Stimulated activated memory B cell treated with anti-CD40 and anti-IgM and Interleukin-4, amounts not matched to agents 10 μg/mL and 1 μg/mL and 100 μg/mL, for 72 hours (primary cell): ENCODE data around the gene CEP135.
"Not testable (repeated sequence)": the region's sequence is repeated elsewhere in the genome, so short reads cannot be mapped to it uniquely, and the experiment has no call there.

Source experiments
- ATAC-seq: fragments of 150-1000 bp; cut with Tn5 transposase; 2 replicates; pipeline ENCODE4 v1.10.0; 2021
- H3K27ac Mint-ChIP-seq: one replicate; pipeline ENCODE4 v1.8.0; 2022; ENCODE audit warnings: mild to moderate bottlenecking, mixed read lengths
- H3K27me3 Mint-ChIP-seq: one replicate; pipeline ENCODE4 v1.8.0; 2022; ENCODE audit warnings: mixed read lengths
- H3K36me3 Mint-ChIP-seq: one replicate; pipeline ENCODE4 v1.8.0; 2022; ENCODE audit warnings: mixed read lengths
- H3K4me1 Mint-ChIP-seq: one replicate; pipeline ENCODE4 v1.8.0; 2022; ENCODE audit warnings: mixed read lengths
- H3K4me3 Mint-ChIP-seq: one replicate; pipeline ENCODE4 v1.8.0; 2022; ENCODE audit warnings: mild to moderate bottlenecking, moderate library complexity, mixed read lengths
- H3K9me3 Mint-ChIP-seq: one replicate; pipeline ENCODE4 v1.8.0; 2022; ENCODE audit warnings: mixed read lengths

Gene CEP135

DNA sequence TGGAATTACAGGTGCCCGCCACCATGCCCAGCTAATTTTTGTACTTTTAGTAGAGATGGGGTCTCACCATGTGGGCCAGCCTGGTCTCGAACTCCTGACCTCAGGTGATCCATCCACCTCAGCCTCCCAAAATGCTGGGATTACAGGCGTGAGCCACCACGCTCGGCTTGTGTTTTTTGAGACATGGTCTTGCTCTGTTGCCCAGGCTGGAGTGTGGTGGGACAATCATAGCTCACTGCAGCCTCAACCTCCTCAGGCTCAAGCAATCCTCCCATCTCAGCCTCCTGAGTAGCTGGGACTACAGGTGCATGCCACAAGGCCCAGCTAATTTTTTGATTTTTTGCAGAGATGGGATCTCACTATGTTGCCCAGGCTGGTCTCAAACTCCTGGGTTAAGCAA lies 17.6 kb downstream of the CEP135 start:
- not testable (repeated sequence) for H3K9me3 Mint-ChIP-seq, ATAC-seq, H3K27ac Mint-ChIP-seq, H3K4me3 Mint-ChIP-seq, H3K4me1 Mint-ChIP-seq, H3K27me3 Mint-ChIP-seq
- peaks cover 60% of the 10 kb centered on the region for H3K36me3 Mint-ChIP-seq

DNA sequence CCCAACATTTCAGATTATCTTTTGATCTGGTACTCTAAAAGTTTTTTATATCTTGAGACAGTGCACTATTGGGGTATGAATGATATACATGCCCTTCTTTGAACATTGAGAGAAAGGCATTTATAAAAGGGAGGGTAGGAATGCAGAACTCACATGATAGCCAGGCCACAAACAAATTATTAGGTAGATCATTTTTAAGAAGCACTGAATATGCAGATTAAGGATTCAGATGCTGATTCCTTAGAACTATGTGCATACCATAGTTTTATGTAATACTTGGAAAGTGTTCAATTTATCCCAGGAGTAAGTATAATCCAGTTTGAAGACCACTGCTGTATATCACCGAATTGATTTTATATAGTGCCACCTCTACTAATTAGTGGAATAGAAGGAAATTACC lies 18.6 kb downstream of the CEP135 start:
- ATAC-seq, result no peak
- H3K27me3 Mint-ChIP-seq, result no peaks in the 10 kb centered on the region
- peaks cover 5% of the 10 kb centered on the region for H3K4me1 Mint-ChIP-seq
- no peaks in the 10 kb centered on the region for H3K9me3 Mint-ChIP-seq
- H3K4me3 Mint-ChIP-seq, result no peak overlapping the region
- H3K36me3 Mint-ChIP-seq, result peaks cover 56% of the 10 kb centered on the region
- H3K27ac Mint-ChIP-seq, result no peak overlapping the region

DNA sequence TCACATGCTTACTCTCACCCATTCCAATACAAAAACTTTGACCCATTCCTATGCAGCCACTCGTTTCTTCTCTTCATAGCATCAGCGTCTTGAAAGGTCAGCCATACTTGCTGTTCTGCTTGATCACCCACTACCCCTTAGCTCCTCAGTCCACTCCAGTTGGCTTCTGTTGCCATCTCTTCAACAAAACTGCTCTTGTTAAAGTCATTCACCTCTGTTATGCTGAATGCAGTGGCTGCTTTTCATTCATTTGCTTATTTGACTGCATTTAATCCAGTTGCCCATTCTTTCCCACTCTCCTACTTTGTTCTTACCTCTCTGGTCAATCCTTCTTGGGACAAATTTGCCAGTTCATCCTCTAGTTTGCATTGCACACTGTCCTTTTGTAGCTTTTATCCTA lies 24.9 kb downstream of the CEP135 start:
- H3K4me3 Mint-ChIP-seq, result no peak overlapping the region
- H3K36me3 Mint-ChIP-seq, result peaks cover 52% of the 10 kb centered on the region

DNA sequence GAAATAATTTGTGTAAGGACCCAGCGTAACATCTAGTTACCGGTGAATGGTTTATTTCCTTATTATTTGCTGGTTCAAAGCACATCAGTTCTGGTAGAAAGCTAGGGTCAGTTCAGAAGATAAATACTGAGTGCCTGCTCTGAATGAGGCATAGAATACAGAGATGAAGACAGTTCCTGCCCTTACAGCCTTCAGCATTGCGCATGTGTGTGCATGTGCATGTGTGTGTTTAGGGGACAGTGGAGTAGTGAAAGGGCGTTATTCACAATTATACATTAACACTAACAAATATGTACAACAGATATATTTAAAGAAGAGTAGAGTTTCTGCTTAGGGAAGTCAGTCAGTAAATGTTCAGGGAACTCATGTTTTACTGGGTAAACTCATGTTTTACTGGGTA lies 29.1 kb downstream of the CEP135 start:
- peaks cover 34% of the 10 kb centered on the region for H3K4me1 Mint-ChIP-seq
- H3K27me3 Mint-ChIP-seq, result no peaks in the 10 kb centered on the region
- peaks cover 54% of the 10 kb centered on the region for H3K36me3 Mint-ChIP-seq
- no peaks in the 10 kb centered on the region for H3K9me3 Mint-ChIP-seq
- H3K4me3 Mint-ChIP-seq, result no peak overlapping the region
- no peak overlapping the region for H3K27ac Mint-ChIP-seq
- ATAC-seq, result no peak

More for the DNA sequence above, 24.9 kb downstream of the CEP135 start:
- ATAC-seq, result no peak
- Mint-ChIP-seq H3K27ac (no peak overlapping the region), H3K4me1 (no peaks in the 10 kb centered on the region), H3K27me3 (no peaks in the 10 kb centered on the region), H3K9me3 (no peaks in the 10 kb centered on the region)

DNA sequence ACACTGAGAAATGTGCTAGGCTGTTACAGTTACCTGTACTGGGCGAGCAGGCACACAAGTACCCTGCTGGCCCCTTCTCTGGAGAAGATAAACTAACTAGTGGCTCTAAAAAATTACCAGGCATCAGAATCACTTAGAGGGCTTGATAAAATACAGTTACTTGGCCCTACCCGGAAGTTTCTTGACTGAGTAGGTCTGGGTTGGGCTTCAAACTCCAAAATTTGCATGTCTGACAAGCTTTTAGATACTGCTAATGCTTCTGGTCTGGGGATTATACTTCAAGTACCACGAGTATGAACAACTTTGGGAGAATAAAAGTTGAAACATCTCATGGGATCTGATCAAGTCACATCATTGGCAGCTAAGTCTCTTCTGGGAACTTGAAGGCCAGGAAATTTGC lies 30.8 kb downstream of the CEP135 start:
- peak overlapping the region; percentile 35 for H3K4me3 Mint-ChIP-seq
- peaks cover 34% of the 10 kb centered on the region for H3K4me1 Mint-ChIP-seq
- peak overlapping the region; percentile 88 for H3K27ac Mint-ChIP-seq
- no peaks in the 10 kb centered on the region for H3K27me3 Mint-ChIP-seq
- H3K36me3 Mint-ChIP-seq, result peaks cover 58% of the 10 kb centered on the region
- H3K9me3 Mint-ChIP-seq, result no peaks in the 10 kb centered on the region
- ATAC-seq, result peak; percentile 72

DNA sequence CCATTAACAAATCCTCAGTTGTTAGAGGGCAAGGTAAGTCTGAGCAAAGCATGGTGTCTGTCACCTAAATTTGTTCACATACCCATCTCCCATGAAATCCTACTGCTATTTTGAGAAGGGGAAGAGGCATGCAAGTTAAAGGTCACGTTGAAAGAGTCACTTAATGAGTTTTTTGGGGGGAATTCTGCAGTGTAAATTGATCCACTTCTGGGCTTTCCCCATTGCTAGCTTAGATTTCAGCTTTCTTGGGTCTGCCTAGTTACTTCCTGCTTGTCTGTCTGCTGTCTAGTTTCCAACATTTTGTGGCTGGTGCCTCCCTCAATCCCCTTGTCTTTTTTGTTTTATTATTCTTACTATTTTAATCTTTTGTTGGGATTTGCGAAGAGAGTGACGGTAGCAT lies 32.0 kb downstream of the CEP135 start:
- Mint-ChIP-seq H3K36me3 (peaks cover 56% of the 10 kb centered on the region), H3K4me1 (peaks cover 34% of the 10 kb centered on the region), H3K27me3 (no peaks in the 10 kb centered on the region), H3K27ac (peak overlapping the region; percentile 88), H3K4me3 (peak overlapping the region; percentile 27), H3K9me3 (no peaks in the 10 kb centered on the region)
- ATAC-seq, result peak; percentile 71

DNA sequence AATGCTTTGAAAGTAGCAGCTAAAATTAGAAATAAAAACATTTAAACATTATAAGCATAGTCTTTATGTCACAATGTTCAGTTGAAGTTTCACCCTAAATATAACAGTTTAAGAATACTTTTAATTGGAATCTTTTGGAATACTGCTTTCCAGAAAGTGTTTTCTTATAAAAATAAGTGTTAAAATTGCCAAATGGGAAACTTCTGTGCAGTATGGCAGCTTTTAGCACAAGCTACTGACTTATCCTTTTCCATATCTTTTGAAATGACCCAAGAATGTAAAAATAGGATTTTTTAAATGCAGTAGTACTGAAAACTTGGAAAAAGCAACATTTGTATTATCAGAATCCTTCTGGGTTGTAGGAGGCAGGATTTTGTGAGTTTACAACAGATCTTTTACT lies 34.2 kb downstream of the CEP135 start:
- Mint-ChIP-seq H3K27ac (no peak overlapping the region), H3K9me3 (no peaks in the 10 kb centered on the region), H3K36me3 (peaks cover 52% of the 10 kb centered on the region), H3K4me1 (peaks cover 34% of the 10 kb centered on the region), H3K4me3 (no peak overlapping the region), H3K27me3 (no peaks in the 10 kb centered on the region)
- ATAC-seq, result no peak

DNA sequence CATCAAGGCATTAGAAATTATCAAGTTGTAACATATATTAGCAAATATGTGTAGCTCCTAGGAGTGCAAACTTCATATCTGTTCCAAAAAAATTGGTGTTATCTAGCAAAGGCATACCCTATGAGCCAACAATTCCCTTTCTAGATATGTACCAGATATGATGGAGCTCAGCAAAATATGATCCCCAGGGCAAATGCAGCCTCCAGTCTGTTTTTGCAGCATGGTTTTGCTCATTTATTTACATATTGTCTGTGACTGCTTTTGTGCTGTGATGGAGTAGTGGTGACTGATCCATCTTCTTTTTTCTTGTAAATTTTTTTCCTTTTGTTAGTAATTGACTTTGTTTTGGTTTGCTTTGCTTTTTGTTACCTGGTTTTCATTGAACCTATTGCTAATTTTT lies 41.0 kb downstream of the CEP135 start:
- no peak overlapping the region for H3K4me3 Mint-ChIP-seq
- H3K4me1 Mint-ChIP-seq, result peaks cover 41% of the 10 kb centered on the region
- ATAC-seq, result no peak
- H3K9me3 Mint-ChIP-seq, result no peaks in the 10 kb centered on the region
- peaks cover 52% of the 10 kb centered on the region for H3K36me3 Mint-ChIP-seq
- no peak overlapping the region for H3K27ac Mint-ChIP-seq
- no peaks in the 10 kb centered on the region for H3K27me3 Mint-ChIP-seq

DNA sequence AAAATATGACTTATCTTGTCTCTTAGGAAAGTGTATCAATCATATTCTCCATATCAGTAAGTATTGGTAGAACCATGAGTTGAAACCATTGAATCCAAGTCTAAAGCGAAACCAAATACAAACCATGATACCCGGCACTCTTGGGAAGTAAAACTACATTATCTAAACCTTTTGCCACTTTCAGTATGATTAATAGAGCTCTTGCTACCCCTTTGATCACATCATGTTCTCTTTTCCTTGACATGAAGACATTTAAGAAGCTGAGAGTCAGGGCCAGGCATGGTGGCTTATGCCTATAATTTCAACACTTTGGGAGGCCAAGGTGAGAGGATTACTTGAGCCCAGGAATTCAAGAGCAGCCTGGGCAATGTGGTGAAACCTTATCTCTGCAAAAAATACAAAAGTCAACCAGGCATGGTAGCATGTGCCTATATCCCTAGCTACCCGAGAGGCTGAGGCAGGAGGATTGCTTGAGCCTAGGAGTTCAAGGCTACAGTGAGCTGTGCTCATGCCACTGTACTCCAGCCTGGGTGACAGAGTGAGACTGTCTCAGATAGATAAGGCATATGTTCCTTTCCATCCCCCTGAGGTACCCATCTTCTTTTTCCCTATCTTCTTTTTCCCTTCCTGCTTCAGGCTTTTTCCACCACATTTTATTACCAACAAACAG lies 45.4 kb downstream of the CEP135 start:
- H3K9me3 Mint-ChIP-seq, result no peaks in the 10 kb centered on the region
- H3K4me3 Mint-ChIP-seq, result no peak overlapping the region
- peak overlapping the region; percentile 84 for H3K27ac Mint-ChIP-seq
- H3K36me3 Mint-ChIP-seq, result peaks cover 72% of the 10 kb centered on the region
- ATAC-seq, result peak; percentile 80
- peaks cover 44% of the 10 kb centered on the region for H3K4me1 Mint-ChIP-seq
- no peaks in the 10 kb centered on the region for H3K27me3 Mint-ChIP-seq

DNA sequence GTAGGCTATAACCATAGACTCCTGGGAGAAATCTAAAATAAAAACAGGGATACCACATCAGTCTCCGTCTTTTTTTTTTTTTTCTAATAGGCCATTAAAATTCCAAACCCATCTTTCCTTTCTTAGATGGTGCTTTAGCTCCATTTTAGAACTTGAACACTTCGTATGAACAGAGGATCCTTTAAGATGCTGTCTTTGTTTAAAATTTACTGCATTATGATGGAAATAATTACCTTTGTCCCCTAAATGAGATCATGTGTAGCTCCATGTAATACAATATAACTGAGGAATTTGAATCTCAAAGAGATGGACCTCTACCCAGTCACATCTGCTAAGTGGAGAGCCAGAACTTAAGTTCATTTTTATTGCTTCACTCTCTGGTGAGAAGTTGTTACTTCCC lies 47.9 kb downstream of the CEP135 start:
- peaks cover 47% of the 10 kb centered on the region for H3K4me1 Mint-ChIP-seq
- no peak for ATAC-seq
- H3K4me3 Mint-ChIP-seq, result no peak overlapping the region
- H3K27ac Mint-ChIP-seq, result no peak overlapping the region
- no peaks in the 10 kb centered on the region for H3K27me3 Mint-ChIP-seq
- peaks cover 92% of the 10 kb centered on the region for H3K36me3 Mint-ChIP-seq
- H3K9me3 Mint-ChIP-seq, result peaks cover 2% of the 10 kb centered on the region

DNA sequence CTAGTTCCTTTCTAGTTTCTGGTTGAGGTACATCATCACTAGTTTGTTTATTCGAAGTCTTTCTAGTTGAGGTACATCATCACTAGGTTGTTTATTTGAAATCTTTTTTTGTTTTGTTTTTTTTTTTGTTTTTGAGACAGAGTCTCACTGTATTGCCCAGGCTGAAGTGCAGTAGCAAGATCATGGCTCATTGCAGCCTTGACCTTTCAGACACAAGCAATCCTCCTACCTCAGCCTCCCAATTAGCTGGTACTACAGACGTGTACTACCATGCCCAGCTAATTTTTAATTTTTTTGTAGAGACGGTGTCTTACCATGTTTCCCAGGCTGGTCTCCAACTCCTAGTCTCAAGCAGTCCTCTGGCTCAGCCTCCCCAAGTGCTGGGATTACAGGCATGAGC lies 54.9 kb downstream of the CEP135 start:
- peaks cover 2% of the 10 kb centered on the region for H3K9me3 Mint-ChIP-seq
- no peak overlapping the region for H3K4me3 Mint-ChIP-seq
- H3K27ac Mint-ChIP-seq, result no peak overlapping the region
- H3K36me3 Mint-ChIP-seq, result peaks cover 94% of the 10 kb centered on the region
- peaks cover 39% of the 10 kb centered on the region for H3K4me1 Mint-ChIP-seq
- no peak for ATAC-seq
- no peaks in the 10 kb centered on the region for H3K27me3 Mint-ChIP-seq

DNA sequence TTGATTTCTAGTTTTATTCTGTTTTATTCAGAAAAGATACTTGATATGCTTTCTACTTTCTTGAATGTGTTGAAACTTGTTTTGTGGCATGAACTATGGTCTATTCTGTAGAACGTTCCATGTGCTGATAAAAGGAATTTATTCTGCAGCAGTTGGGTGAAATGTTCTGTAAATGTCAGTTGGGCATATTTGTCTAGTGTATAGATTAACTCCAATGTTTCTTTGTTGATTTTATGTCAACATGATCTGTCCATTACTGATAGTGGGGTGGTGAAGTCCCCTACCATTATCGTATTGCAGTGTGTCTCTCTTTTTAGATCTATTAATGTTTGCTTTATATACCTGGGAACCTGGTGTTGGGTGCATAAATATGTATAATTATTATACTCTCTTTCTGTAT lies 55.5 kb downstream of the CEP135 start:
- no peak for ATAC-seq
- Mint-ChIP-seq H3K4me3 (no peak overlapping the region), H3K9me3 (peaks cover 2% of the 10 kb centered on the region), H3K27me3 (no peaks in the 10 kb centered on the region), H3K4me1 (peaks cover 39% of the 10 kb centered on the region), H3K36me3 (peaks cover 94% of the 10 kb centered on the region), H3K27ac (no peak overlapping the region)

DNA sequence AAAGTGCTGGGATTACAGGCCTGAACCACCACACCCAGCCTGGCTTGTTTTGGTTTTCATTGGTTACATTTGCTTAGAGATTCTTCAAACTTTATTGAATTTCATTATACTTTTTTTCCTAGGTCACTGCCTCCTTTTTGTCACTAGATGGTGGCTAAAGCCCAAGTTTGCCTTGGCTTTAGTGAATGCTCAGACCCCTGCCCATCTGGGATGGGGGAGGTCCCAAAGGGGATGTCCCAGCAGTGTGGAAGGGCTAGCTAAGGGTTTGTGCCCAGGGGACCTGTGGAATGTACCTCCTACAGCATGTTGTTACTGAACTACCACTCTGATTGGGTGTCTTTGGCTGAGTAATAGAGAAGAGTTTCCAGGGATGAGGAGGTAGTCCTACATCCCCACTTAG lies 58.4 kb downstream of the CEP135 start:
- Mint-ChIP-seq H3K4me1 (peaks cover 23% of the 10 kb centered on the region), H3K4me3 (no peak overlapping the region), H3K27ac (no peak overlapping the region), H3K36me3 (peaks cover 94% of the 10 kb centered on the region), H3K27me3 (no peaks in the 10 kb centered on the region), H3K9me3 (no peaks in the 10 kb centered on the region)
- no peak for ATAC-seq

DNA sequence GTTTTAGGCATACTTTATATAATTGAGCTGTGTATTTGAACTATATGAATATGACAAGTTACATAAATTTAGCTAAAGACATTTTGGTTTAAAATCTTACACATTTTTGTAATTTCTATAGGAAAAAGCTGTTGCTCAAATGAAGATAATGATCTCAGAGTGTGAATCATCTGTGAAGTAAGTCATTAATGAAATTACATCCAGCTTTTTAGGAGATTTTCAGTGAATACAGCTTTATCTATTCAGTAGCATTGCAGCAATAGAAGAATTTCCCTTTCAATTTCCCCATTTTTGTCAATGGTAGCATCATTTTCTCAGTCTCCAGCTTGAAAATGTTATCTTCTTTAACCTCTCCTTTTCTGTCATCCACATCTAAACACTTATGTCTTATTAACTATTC lies 59.5 kb downstream of the CEP135 start:
- ATAC-seq, result no peak
- Mint-ChIP-seq H3K4me1 (peaks cover 23% of the 10 kb centered on the region), H3K27ac (no peak overlapping the region), H3K36me3 (peaks cover 94% of the 10 kb centered on the region), H3K27me3 (no peaks in the 10 kb centered on the region), H3K9me3 (no peaks in the 10 kb centered on the region), H3K4me3 (no peak overlapping the region)

DNA sequence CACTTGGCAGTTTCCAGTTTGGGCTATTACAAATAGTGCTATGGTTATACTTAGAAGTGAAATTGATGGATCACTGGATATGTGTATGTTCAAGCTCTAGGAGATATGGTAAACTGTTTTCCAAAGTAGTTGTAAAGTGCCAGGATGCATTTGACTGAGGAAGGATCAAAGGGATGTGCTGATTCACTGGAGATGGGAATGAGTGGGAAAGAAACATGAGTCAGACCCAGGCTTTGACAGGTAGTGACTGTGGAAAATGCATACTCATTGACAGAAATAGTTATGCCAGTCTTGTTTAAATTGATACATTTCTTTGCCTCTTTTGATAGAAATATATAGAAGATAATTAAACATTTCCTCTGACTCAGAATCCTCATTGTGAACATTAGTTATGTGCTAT lies 77.9 kb downstream of the CEP135 start:
- Mint-ChIP-seq H3K36me3 (peaks cover 76% of the 10 kb centered on the region), H3K4me3 (no peak overlapping the region), H3K27ac (no peak overlapping the region), H3K4me1 (no peaks in the 10 kb centered on the region), H3K9me3 (peaks cover 4% of the 10 kb centered on the region), H3K27me3 (no peaks in the 10 kb centered on the region)
- no peak for ATAC-seq

DNA sequence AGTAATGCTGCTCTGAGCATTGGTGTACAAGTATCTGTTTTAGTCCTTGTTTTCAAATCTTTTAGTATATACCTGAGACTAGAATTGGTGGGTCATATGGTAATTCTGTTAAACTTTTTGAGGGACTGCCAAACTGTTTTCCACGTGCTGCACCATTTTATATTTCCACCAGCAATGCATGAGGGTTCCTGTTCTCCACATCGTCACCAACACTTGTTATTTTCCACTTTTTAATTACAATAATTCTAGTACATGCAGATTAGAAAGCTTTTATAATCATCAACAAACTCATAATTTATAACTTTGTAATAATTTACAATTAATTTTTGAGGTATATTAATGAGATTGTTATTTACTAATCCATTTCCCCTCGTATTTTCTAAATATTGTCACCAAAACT lies 79.4 kb downstream of the CEP135 start:
- H3K36me3 Mint-ChIP-seq, result peaks cover 61% of the 10 kb centered on the region
- no peak overlapping the region for H3K4me3 Mint-ChIP-seq
- H3K9me3 Mint-ChIP-seq, result peaks cover 4% of the 10 kb centered on the region
- H3K27me3 Mint-ChIP-seq, result no peaks in the 10 kb centered on the region
- no peak for ATAC-seq
- H3K4me1 Mint-ChIP-seq, result no peaks in the 10 kb centered on the region
- no peak overlapping the region for H3K27ac Mint-ChIP-seq
